Measurements from ENCODE around the gene RASAL2.
"Not testable (repeated sequence)": the region's sequence is repeated elsewhere in the genome, so short reads cannot be mapped to it uniquely, and the experiment has no call there.

RASAL2 gene

DNA sequence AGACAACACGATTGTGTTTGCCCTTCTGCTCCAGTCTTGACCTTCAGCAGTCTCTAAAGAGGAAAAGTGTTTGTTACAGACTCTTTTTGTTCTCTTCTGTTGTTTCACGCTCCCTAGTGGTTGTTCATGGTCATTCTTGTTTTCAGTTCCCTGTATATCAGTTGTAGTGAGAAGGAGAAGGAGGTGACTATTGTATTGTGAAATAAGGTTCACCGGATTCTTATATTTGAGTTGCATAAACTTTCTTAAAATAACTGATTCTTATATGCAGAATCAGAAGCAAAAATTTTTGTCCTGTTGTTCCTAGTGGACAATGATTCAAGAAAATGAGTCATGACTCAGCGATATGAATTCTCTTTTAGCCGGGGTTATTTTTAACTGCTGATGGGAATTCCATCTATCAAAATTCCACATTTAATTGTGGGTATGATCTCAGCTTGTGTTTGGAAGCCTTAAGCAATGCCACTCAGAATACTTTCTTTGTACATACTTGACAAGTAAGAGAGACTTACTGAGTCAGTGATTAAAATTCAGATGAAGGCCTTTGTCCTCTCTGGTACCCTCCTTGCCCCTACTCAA lies 250.7 kb downstream of the RASAL2 start:
- peak; percentile 28 for DNase-seq (ENCODE audit: low read depth, low spot score)

GRCh38 chr1:178345238-178345637 lies 251.3 kb downstream of the RASAL2 start:
- no peak for DNase-seq (ENCODE audit: low read depth, low spot score)

DNA sequence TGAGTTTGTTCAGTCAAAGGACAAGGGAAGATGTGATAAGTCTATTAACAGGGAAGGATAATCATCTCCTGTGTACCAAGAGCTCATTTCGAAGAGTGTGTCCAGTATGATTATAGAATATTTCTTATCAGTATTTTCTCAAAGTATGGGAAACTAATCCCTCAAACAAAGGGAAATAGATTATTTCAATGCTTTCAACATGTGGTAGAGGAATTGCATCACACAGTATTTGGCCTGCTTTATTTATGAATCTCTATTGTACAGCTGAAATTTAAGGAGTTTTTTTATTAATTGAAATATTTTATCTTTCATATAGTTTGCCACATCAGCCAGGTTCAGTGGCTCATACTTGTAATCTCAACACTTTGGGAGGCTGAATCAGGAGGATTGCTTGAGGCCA lies 251.9 kb downstream of the RASAL2 start:
- DNase-seq (ENCODE audit: low read depth, low spot score), result no peak

DNA sequence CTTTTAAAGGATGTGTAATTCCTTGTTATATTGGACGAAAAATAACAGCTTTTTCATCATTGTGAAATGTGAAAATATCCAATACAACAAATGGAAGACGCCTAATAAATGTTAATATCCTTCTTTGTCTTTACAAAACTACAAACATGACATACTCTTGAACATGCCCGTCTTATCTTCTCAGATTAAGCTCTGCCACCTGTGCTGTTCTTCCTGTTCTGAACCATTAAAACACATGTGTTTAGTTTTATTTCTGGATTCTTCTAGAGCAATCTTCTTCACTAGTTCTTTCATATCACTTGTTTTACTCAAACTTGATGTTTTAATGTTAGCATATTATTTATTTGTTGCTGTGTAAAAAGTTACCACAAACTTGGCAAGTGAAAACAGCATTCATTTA lies 255.9 kb downstream of the RASAL2 start:
- DNase-seq (ENCODE audit: low read depth, low spot score), result no peak

GRCh38 chr1:178351911-178352310 lies 258.0 kb downstream of the RASAL2 start:
- DNase-seq (ENCODE audit: low read depth, low spot score), result not testable (repeated sequence)

- no peak for DNase-seq (ENCODE audit: low read depth, low spot score)
Observed at GRCh38 chr1:178352790-178353416, 259.0 kb downstream of the RASAL2 start.

- DNase-seq (ENCODE audit: low read depth, low spot score), result no peak
Observed at GRCh38 chr1:178353524-178353923, 259.6 kb downstream of the RASAL2 start.

DNA sequence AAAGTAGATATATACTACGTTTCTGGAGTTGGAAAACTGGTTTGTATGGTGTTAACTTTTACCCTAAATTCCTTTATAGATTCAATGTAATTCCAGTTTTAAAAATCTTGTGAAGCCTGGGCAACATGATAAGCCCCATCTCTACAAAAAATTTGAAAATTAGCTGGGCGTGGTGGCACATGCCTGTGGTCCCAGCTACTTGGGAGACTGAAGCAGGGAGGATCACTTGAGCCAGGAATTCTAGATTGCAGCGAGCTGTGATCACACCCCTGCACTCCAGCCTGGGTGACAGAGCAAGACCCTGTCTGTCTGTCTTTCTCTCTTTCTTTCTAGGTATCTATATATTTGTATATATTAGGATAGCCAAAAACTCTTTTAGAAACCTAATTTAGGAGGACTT lies 260.9 kb downstream of the RASAL2 start:
- no peak for DNase-seq (ENCODE audit: low read depth, low spot score)

DNA sequence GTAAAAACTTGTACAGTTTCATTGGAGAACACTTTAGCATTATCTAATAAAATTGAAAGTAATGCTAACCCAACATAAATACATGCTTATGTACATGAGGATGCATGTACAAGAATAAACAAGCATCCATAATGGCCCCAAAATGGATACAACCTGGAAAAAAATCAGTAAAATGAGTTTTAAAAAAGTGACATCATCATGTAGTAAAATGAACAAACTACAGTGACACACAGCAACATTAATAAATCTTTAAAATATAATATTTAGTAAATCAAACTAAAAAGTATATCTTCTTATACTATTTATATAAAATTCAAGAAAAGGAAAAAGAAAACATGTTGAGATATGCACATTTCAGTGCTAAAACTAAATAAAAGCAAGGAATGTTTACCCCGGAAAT lies 262.4 kb downstream of the RASAL2 start:
- no peak for DNase-seq (ENCODE audit: low read depth, low spot score)

- DNase-seq (ENCODE audit: low read depth, low spot score), result no peak
Observed at GRCh38 chr1:178358456-178358855, 264.6 kb downstream of the RASAL2 start.

DNA sequence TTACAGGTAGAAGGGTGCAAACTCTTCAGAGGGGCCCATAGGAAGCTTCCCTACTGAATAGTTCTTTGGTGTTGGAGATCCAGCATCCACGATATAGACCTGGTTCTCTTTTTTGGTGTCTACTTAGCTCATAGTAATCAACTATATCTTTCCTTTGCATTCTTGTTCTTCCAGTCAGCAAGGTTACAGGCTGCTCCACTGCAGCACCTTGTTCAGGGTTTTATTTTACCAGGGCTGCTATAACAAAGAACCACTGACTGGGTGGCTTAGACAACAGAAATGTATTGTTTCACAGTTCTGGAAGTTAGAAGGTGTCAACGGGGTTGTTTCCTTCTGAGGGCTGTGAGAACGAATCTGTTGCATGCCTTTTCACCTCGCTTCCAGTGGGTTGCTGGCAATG lies 266.5 kb downstream of the RASAL2 start:
- no peak for DNase-seq (ENCODE audit: low read depth, low spot score)

DNA sequence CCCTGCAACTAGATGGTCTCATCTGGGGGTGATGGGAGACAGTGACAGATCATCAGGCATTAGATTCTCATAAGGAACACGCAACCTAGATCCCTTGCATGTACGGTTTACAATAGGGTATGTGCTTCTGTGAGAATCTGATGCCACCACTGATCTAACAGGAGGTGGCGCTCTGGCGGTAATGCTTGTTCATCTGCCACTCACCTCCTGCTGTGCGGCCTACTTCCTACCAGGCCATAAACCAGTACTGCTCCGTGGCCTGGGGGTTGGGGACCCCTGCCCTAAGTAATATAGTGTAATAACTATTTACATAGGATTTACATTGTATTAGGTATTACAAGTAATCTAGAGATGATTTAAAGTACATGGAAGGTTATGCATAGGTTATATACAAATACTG lies 267.9 kb downstream of the RASAL2 start:
- no peak for DNase-seq (ENCODE audit: low read depth, low spot score)

DNA sequence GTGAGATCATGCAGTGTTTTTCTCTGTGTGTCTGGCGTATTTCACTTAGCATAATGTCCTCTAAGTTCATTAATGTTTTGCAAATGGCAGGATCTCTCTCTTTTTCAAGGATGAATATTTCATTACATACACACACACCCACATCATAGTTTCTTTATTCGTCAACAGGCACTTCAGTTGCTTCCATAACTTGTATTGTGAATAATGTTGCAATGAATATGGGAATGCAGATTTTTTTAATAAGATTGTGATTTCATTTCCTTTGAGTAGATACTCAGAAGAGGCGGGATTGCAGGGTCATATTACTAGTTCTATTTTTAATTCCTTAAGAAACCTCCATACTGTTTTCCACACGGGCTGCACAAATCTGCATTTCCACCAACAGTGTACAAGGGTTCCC lies 268.8 kb downstream of the RASAL2 start:
- DNase-seq (ENCODE audit: low read depth, low spot score), result no peak

GRCh38 chr1:178364782-178365181 lies 270.9 kb downstream of the RASAL2 start:
- DNase-seq (ENCODE audit: low read depth, low spot score), result no peak

- DNase-seq (ENCODE audit: low read depth, low spot score), result no peak
Observed at GRCh38 chr1:178367151-178367550, 273.2 kb downstream of the RASAL2 start.

DNA sequence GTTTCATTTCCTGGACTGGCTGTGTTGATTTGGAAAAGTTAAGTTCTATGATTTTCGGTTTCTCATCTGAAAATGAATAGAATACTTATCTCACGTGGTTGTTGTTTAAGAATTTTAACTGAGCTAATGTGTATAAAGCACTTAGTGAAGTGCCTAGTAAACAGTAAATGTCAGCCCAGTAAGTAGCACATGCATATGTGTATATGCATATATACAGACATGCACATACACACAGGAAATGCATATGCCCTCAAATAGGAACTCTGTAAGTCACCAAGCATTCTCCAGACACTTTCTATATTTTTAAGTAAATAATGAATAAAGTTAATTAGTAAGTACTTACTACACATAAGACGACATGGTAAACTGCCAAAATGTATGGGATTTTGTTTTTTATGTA lies 274.3 kb downstream of the RASAL2 start:
- no peak for DNase-seq (ENCODE audit: low read depth, low spot score)

DNA sequence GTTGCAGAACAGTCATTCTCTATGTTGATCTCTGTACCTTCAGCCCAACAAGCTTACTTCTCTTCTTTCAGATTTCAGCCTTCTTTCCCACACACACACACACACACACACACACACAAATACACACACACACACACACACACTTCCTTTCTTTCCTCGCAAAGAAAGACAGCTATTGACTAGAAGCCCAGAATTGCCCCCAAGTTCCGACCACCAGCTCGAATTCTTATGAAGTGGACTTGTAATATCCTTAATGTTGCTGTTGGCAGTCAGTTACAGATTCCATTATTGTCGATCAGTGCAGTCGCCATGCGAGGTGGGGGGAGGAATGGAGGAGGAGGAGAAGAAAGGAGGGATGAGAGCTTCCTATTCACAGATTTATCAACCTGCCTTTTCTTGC lies 277.3 kb downstream of the RASAL2 start:
- DNase-seq (ENCODE audit: low read depth, low spot score), result no peak

DNA sequence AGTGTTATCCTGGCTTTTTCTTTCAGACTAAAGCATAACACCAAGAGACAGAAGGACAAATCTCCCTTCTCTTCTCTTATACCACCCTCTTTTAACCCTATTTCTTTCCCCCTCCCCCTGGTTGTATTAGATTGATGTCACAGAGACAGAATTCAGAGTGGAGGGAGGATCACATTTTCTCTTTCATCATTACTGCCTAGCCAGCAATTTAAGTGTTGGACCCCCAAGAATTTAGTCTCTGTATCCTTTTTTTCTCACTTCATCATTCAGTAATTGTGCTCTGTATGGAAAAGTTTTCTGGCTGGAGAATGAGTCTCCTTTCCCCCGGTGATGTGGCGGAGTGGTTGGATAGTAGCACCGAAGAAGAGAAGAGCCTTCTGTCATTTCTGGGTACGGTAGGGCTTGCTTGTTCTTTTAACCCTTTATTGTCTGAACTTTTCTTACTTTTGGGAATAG lies 278.1 kb downstream of the RASAL2 start:
- DNase-seq (ENCODE audit: low read depth, low spot score), result no peak

DNA sequence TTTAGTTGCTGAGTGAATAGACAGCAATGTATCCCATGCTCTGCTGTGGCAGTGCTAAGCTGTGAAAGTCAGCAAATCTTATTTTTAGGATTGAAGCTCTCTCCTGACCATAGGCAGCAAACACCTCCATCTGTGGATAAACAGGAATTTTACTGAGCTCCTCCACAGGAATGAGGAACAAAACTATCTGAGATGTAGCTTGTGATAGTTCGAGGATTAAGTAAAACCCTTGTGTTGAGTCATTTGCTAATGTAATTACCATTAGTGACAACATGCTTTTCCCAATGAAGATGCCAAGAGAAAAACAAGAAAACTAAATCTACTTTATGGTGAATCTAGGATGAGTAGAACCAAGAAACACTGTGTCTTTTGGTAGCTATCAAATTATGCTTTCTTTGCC lies 280.1 kb downstream of the RASAL2 start:
- no peak for DNase-seq (ENCODE audit: low read depth, low spot score)

GRCh38 chr1:178376008-178376407 lies 282.1 kb downstream of the RASAL2 start:
- no peak for DNase-seq (ENCODE audit: low read depth, low spot score)

GRCh38 chr1:178379807-178380206 lies 285.9 kb downstream of the RASAL2 start:
- no peak for DNase-seq (ENCODE audit: low read depth, low spot score)

DNA sequence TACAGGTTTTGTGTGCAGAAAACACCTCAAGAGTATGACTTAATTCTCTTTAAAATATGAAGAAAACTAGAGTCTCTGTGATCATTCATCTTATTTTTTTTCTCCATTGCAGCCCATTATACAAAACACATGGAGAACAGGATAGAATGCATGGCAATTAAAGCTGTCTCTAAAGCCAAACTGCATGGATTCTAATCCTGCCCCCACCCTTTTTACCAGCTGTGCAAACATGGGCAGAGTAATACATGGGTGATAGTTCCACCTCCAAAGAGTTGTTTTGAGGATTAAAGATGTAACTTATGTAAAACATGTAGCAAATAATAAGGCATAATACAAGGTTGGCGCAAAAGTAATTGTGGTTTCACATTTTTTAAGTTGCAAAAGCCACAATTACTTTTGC lies 288.5 kb downstream of the RASAL2 start:
- no peak for DNase-seq (ENCODE audit: low read depth, low spot score)

- DNase-seq (ENCODE audit: low read depth, low spot score), result no peak
Observed at GRCh38 chr1:178385662-178386061, 291.8 kb downstream of the RASAL2 start.

Data from smooth muscle cell of the brain vasculature (primary cell).